ENCODE data around the gene FIBP.

The FIBP gene

DNA sequence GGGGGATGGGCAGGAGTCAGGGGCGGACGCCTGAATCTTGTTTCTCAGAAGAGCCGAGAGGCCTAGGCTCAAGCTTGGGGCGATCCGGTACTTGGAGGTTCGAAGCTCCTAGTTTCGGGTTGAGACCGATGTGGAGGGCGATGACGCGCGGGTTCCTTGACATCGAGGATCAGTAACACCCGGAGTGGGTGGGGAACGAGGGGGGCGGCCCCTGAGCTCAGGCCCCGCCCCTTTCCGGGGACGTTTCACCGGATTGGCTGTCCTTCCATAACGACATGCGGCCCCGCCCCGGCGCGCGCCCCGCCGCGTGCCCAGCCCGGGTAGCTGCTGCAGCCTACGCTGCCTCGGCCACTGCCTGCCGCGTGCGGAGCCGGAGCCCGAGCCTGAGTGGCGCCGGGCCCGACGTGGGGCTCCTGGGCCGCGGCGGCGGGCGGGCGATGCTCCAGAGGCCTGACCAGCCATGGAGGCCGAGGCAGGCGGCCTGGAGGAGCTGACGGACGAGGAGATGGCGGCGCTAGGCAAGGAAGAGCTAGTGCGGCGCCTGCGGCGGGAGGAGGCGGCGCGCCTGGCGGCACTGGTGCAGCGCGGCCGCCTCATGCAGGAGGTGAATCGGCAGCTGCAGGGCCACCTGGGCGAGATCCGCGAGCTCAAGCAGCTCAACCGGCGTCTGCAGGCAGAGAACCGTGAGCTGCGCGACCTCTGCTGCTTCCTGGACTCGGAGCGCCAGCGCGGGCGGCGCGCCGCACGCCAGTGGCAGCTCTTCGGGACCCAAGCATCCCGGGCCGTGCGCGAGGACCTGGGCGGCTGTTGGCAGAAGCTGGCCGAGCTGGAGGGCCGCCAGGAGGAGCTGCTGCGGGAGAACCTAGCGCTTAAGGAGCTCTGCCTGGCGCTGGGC, 2.3 kb upstream of the FIBP start, which contains the start of gene CCDC85B:
TSS of gene CCDC85B (plus strand) at position 350 of the 895 bp plus-strand sequence. CDS start at position 461, 111 bp downstream.
- peak within 1 kb of the TSS; percentile 87 to 91 for H3K27ac ChIP-seq
- TF ChIP-seq, protein P1, sequence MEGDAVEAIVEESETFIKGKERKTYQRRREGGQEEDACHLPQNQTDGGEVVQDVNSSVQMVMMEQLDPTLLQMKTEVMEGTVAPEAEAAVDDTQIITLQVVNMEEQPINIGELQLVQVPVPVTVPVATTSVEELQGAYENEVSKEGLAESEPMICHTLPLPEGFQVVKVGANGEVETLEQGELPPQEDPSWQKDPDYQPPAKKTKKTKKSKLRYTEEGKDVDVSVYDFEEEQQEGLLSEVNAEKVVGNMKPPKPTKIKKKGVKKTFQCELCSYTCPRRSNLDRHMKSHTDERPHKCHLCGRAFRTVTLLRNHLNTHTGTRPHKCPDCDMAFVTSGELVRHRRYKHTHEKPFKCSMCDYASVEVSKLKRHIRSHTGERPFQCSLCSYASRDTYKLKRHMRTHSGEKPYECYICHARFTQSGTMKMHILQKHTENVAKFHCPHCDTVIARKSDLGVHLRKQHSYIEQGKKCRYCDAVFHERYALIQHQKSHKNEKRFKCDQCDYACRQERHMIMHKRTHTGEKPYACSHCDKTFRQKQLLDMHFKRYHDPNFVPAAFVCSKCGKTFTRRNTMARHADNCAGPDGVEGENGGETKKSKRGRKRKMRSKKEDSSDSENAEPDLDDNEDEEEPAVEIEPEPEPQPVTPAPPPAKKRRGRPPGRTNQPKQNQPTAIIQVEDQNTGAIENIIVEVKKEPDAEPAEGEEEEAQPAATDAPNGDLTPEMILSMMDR (IDR thresholded peaks at IDR 0.05) = no peak
- peak within 1 kb of the TSS; percentile 73 for H3K4me3 ChIP-seq
- peak; percentile 99 for DNase-seq (ENCODE audit: low spot score)

GRCh38 chr11:65887723-65888162, 528 bp downstream of the FIBP start:
- DNase-seq (ENCODE audit: low spot score) = no peak
- H3K4me3 ChIP-seq = peak overlapping the region; percentile 73
- H3K27ac ChIP-seq = peak overlapping the region; percentile 87 to 91
- TF ChIP-seq, protein P1 (IDR thresholded peaks at IDR 0.05) = no peak

DNA sequence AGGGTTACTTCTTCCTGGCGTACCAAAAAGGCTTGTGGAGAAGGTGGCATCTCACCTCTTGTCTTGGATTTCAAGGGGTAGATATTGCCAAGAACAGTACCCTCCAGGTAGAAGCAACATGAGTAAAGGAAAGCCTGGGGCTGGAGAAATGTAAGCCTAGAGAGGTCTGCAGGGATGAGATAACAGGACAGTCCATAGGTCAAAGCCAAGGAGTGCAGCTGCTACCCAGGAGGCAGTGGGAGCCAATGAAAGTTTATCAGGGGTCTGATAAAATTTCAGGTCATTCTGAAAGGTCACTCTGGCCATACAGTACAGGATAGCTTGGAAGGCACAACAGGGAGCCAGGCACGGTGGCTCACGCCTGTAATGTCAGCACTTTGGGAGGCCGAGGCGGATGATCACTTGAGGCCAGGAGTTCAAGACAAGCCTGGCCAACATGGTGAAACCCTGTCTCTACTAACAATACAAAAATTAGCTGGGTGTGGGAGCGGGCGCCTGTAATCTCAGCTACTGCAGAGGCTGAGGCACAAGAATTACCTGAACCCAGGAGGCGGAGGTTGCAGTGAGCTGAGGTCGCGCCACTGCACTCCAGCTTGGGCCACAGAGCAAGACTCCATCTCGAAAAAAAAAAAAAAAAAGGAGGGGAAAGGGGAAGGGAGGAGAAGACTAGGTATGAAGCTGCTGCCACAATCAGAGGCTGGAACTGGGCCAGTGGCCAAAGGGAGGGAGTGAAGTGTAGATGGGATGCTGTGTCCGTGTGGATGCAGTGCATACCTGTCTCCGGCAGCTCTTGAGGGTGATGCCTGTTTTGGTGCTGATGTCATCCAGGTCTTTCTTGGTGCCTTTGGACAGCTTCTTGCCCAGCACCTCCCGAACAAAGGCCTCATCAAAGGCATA, 1.2 kb downstream of the FIBP start:
- no peak for DNase-seq (ENCODE audit: low spot score)
- TF ChIP-seq, protein P1 (IDR thresholded peaks at IDR 0.05) = no peak
- peak overlapping the region; percentile 73 for H3K4me3 ChIP-seq
- peak overlapping the region in 1 of 2 donors; percentile 91 for H3K27ac ChIP-seq

GRCh38 chr11:65885808-65886536, 2.3 kb downstream of the FIBP start:
- no peak overlapping the region for H3K4me3 ChIP-seq
- TF ChIP-seq, protein P1 (IDR thresholded peaks at IDR 0.05) = no peak
- H3K27ac ChIP-seq = no peak overlapping the region
- no peak for DNase-seq (ENCODE audit: low spot score)

- peak overlapping the region in 1 of 2 donors; percentile 23 for H3K27ac ChIP-seq
- DNase-seq (ENCODE audit: low spot score) = no peak
- TF ChIP-seq, protein P1 (IDR thresholded peaks at IDR 0.05) = no peak
- no peak overlapping the region for H3K4me3 ChIP-seq
Measured at GRCh38 chr11:65885231-65885630, 3.0 kb downstream of the FIBP start.

DNA sequence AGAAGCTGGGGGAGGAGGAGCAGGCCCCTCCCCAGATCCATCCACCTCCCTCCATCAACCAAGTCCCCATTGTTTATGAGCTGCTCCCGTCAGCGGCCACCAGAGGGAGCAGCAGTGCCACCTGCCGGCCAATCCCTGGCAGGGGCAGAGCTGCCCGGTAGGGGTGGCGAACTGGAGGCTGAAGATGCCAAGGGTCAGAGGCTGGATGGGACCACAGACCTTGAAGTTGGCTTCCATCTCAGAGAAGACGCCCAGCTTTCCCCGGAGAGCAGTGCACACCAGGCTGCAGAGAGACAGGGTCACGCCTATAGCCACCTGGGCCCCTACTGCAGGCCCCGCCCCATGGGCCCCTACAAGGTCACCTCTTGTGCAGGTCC, 3.6 kb downstream of the FIBP start:
- TF ChIP-seq, protein P1 (IDR thresholded peaks at IDR 0.05) = peak; percentile 98
- peak overlapping the region in 1 of 2 donors; percentile 23 for H3K27ac ChIP-seq
- no peak overlapping the region for H3K4me3 ChIP-seq
- DNase-seq (ENCODE audit: low spot score) = peak; percentile 84

Data from coronary artery (tissue), 2 donors.